K562 (cell line): ENCODE data around the gene NPB. TPM values are rescaled to one million over a fixed set of nuclear protein-coding genes. Genes with fewer than 3 reads are reported as not detected.
A peak's percentile ranks its signal among the peaks of the same experiment; 100 is the strongest.

ENCODE experiments used
- ATAC-seq: fragments of 200-7000 bp; cut with Tn5 transposase; 3 replicates; pipeline ENCODE4 v1.9.1; 2020; ENCODE audit warnings: moderate library complexity
- BruUV-seq: library from RNA; stranded (reverse); fragments of 400-500 nt; replicated peaks from 2 replicates; lab custom pipeline; 2021; lab: Mats Ljungman, UMichigan
- CTCF ChIA-PET: fragments of 300-600 bp; formaldehyde crosslinking; extraction: SDS; loops from one replicate; lab custom pipeline; 2021; ENCODE audit warnings: low intra/inter-chr PET ratio; lab: Yijun Ruan, JAX
- POLR2A ChIA-PET: fragments of 300-600, 350-650 bp; sonication (Branson Sonifier 250); formaldehyde crosslinking; extraction: SDS; loops from one replicate; lab custom pipeline; 2021; ENCODE audit warnings: antibody characterized with exemption, inconsistent platforms; lab: Yijun Ruan, JAX
- DNase-seq, 4 experiments: peaks; one replicate each; pipeline versions ENCODE4 v3.0.0 to v3.0.0-alpha.2; 2011 to 2018; ENCODE audit warnings: low spot score in 3 of 4, mixed read lengths in 3 of 4; ENCODE audit errors: extremely low read depth in 1 of 4
- FAIRE-seq: peaks from 2 replicates; lab custom pipeline; 2011; peaks lifted over from hg19 to GRCh38; lab: Jason Lieb, UNC
- H2AFZ ChIP-seq: 2 replicates; pipeline ENCODE4 v1.6.0; 2011; ENCODE audit warnings: low read depth, low read length, control low read depth, inconsistent platforms
- H3K27ac ChIP-seq: fragments of 200-600 bp; 3 replicates; pipeline ENCODE4 v1.8.0; 2011; ENCODE audit warnings: low read depth, mild to moderate bottlenecking, control low read depth, inconsistent platforms, low read length, moderate library complexity, mixed read lengths; ENCODE audit errors: extremely low read depth
- H3K27me3 ChIP-seq, 2 experiments: fragments of 300-600 bp in 1 of 2; 2 replicates in 1 of 2; 3 replicates in 1 of 2; pipeline versions ENCODE4 v1.6.0 to v1.8.0; 2011; ENCODE audit warnings: inconsistent platforms in 2 of 2, low read length in 2 of 2, mild to moderate bottlenecking in 1 of 2, mixed read lengths in 1 of 2, moderate library complexity in 1 of 2; ENCODE audit not compliant: control insufficient read depth in 2 of 2, insufficient read depth in 2 of 2
- H3K36me3 ChIP-seq: fragments of 300-600 bp; 3 replicates; pipeline ENCODE4 v1.8.0; 2011; ENCODE audit warnings: mild to moderate bottlenecking, low read length, inconsistent platforms; ENCODE audit not compliant: control insufficient read depth, insufficient read depth
- H3K4me1 ChIP-seq, 2 experiments: fragments of 200-600 bp in 1 of 2; replicated peaks in 1 of 2; 2 replicates in 1 of 2; 3 replicates in 1 of 2; pipeline versions ENCODE4 v1.5.1 to v1.8.0; 2011; ENCODE audit warnings: inconsistent platforms in 2 of 2, low read length in 2 of 2, mild to moderate bottlenecking in 1 of 2, mixed read lengths in 1 of 2, moderate library complexity in 1 of 2; ENCODE audit not compliant: control insufficient read depth in 2 of 2, insufficient read depth in 2 of 2
- H3K4me2 ChIP-seq: 2 replicates; pipeline ENCODE4 v1.6.1; 2011; ENCODE audit warnings: low read length, control low read depth, inconsistent platforms, mixed read lengths; ENCODE audit not compliant: insufficient read depth
- H3K4me3 ChIP-seq: fragments of 200-600 bp; sonication (generic), shearing (Covaris generic); 2 replicates; pipeline ENCODE4 v1.5.1; 2016; ENCODE audit warnings: control low read depth, inconsistent platforms
- H3K79me2 ChIP-seq: fragments of 200-600 bp; 3 replicates; pipeline ENCODE4 v1.8.0; 2011; ENCODE audit warnings: low read length, inconsistent platforms; ENCODE audit not compliant: control insufficient read depth, insufficient read depth
- H3K9ac ChIP-seq, 2 experiments: 2 replicates each; pipeline versions ENCODE4 v1.6.0 to v1.6.1; 2011; ENCODE audit warnings: low read depth in 2 of 2, low read length in 2 of 2, control low read depth in 1 of 2, inconsistent platforms in 1 of 2, mild to moderate bottlenecking in 1 of 2, mixed read lengths in 1 of 2; ENCODE audit not compliant: insufficient read depth in 1 of 2
- H3K9me1 ChIP-seq: one replicate; pipeline ENCODE4 v1.6.0; 2011; ENCODE audit warnings: inconsistent platforms, mild to moderate bottlenecking, low read length, moderate library complexity; ENCODE audit not compliant: control insufficient read depth, insufficient read depth
- H3K9me3 ChIP-seq: replicated peaks from 2 replicates; pipeline ENCODE4 v1.5.1; 2011; ENCODE audit warnings: low read depth, low read length, inconsistent platforms; ENCODE audit not compliant: control insufficient read depth, insufficient read depth
- H4K20me1 ChIP-seq: replicated peaks from 2 replicates; pipeline ENCODE4 v1.6.1; 2011; ENCODE audit warnings: low read length, inconsistent platforms, mixed read lengths; ENCODE audit not compliant: control insufficient read depth, insufficient read depth
- AFF1 ChIP-seq, 2 experiments: fragments of 450-650 bp; IDR thresholded peaks; 2 replicates each; pipeline ENCODE4 v1.6.1; 2018; ENCODE audit warnings: mild to moderate bottlenecking in 2 of 2, low read depth in 1 of 2; ENCODE audit not compliant: partially characterized antibody in 2 of 2
- ARID1B ChIP-seq: fragments of 450-650 bp; IDR thresholded peaks from 2 replicates; pipeline ENCODE4 v1.6.1; 2016; ENCODE audit warnings: antibody characterized with exemption, mild to moderate bottlenecking, inconsistent platforms
- CBFA2T3 ChIP-seq: fragments of 450-650 bp; IDR thresholded peaks from 2 replicates; pipeline ENCODE4 v1.6.1; 2017
- CXXC5 ChIP-seq: fragments of 250-450 bp; sonication (Bioruptor Pico); IDR thresholded peaks from 2 replicates; pipeline ENCODE4 v1.8.0; 2022; ENCODE audit warnings: inconsistent platforms, mild to moderate bottlenecking, moderate library complexity
- POLR2B ChIP-seq: fragments of 450-650 bp; IDR thresholded peaks from 2 replicates; pipeline ENCODE4 v1.6.1; 2018; ENCODE audit warnings: low read depth; ENCODE audit not compliant: partially characterized antibody
- RBFOX2 ChIP-seq: fragments of 200-400 bp; formaldehyde crosslinking; IDR thresholded peaks from 2 replicates; pipeline ENCODE4 v1.6.1; 2017; ENCODE audit warnings: low read depth, mild to moderate bottlenecking, low read length, moderate library complexity
- TCF3 ChIP-seq: sonication (generic); formaldehyde crosslinking; IDR thresholded peaks from 2 replicates; pipeline ENCODE4 v1.4.0; 2020; ENCODE audit warnings: mild to moderate bottlenecking, missing genetic modification reagents
- TEAD4 ChIP-seq, 2 experiments: sonication (generic) in 1 of 2; formaldehyde crosslinking in 1 of 2; IDR thresholded peaks; 2 replicates each; pipeline versions ENCODE4 v1.6.1 to v1.8.0; 2012 to 2022; ENCODE audit warnings: borderline replicate concordance in 1 of 2, inconsistent platforms in 1 of 2, low read length in 1 of 2, mild to moderate bottlenecking in 1 of 2, missing genetic modification reagents in 1 of 2
- ZNF143 ChIP-seq: sonication (generic); formaldehyde crosslinking; IDR thresholded peaks from 2 replicates; pipeline ENCODE4 v1.9.0; 2022; ENCODE audit warnings: mild to moderate bottlenecking, missing genetic modification reagents
- ZNF224 ChIP-seq: sonication (generic); formaldehyde crosslinking; IDR thresholded peaks from 2 replicates; pipeline ENCODE4 v1.8.0; 2022; ENCODE audit warnings: mild to moderate bottlenecking, missing genetic modification reagents
- ZNF436 ChIP-seq: fragments of 250-450, 450-650 bp; sonication (Bioruptor Pico); formaldehyde crosslinking; IDR thresholded peaks from 2 replicates; pipeline ENCODE4 v1.7.0; 2020; ENCODE audit warnings: mild to moderate bottlenecking
- WGBS: fragments of 100-300 bp; shearing (Covaris generic); methylation state at CpG from one replicate; pipeline ENCODE4 v1.1.6; 2016; ENCODE audit warnings: low coverage, mixed read lengths; ENCODE audit not compliant: insufficient coverage; ENCODE audit errors: missing lambda C conversion rate; 5-methylcytosine and 5-hydroxymethylcytosine counted together
- in situ Hi-C: fragments of 300-500 bp; cut with MboI; formaldehyde crosslinking; loops from 4 replicates; pipeline ENCODE4 v1.15.0; 2018; ENCODE audit warnings: inconsistent platforms, mixed read lengths
- intact Hi-C: fragments of 100-400 bp; cut with micrococcal nuclease; formaldehyde crosslinking; loops from 2 replicates; pipeline ENCODE4 v1.14.2; 2022
- polyA plus RNA-seq, 8 experiments: library from polyadenylated mRNA; depleted of rRNA in 4 of 8; stranded (reverse) in 5 of 8; unstranded in 3 of 8; fragments of >200 nt; fragmentation: Nextera tagmentation in 2 of 8; fragmentation: Illumina TruSeq in 1 of 8; extraction: Ambion mirVana in 2 of 8; extraction: Trizol in 1 of 8; gene quantifications; 2 replicates each; pipeline versions ENCODE4 v1.2.1 to v1.2.3, GENCODE V29; 2011 to 2014; ENCODE audit warnings: inconsistent platforms in 1 of 8, missing spikeins in 1 of 8
- total RNA-seq, 7 experiments: library from RNA; depleted of rRNA in 6 of 7; stranded (reverse); fragments of >200 nt in 6 of 7; fragmentation: Illumina TruSeq in 2 of 7; extraction: Trizol in 2 of 7; gene quantifications; 2 replicates each; pipeline versions ENCODE4 v1.2.1 to v1.2.3, GENCODE V29; 2011 to 2021; ENCODE audit warnings: low replicate concordance in 1 of 7
- TF ChIP-seq, protein P1 (sequence below): fragments of 450-650 bp; formaldehyde crosslinking; IDR thresholded peaks from 2 replicates; pipeline ENCODE4 v1.4.0; 2020; ENCODE audit warnings: mild to moderate bottlenecking, moderate library complexity
- TF ChIP-seq, protein P2 (sequence below): fragments of 250-450 bp; sonication (Bioruptor Pico); IDR thresholded peaks from 2 replicates; pipeline ENCODE4 v1.5.1; 2021; ENCODE audit warnings: mild to moderate bottlenecking

Gene NPB
- total and polyA plus RNA-seq, 9 of the 15 experiments (the other 6 are each of a cell fraction or from before 2014, with no cell fraction given) = 0.03 to 0.61 (median 0.14) TPM; not detected in 2

- no peak for ATAC-seq
- H3K4me2 ChIP-seq = peak overlapping the region; percentile 99
- peaks cover 29 to 47% of the 10 kb centered on the region in 2 experiments for H3K4me1 ChIP-seq
- peaks cover 16% of the 10 kb centered on the region for H3K9me1 ChIP-seq
- TSS peak; percentile 64 for BruUV-seq
- peak overlapping the region; percentile 99 for H3K9ac ChIP-seq
- peaks cover 91% of the 10 kb centered on the region for H3K79me2 ChIP-seq
- CTCF ChIA-PET = no interaction called here
- peaks cover 81% of the 10 kb centered on the region for H3K36me3 ChIP-seq
- H4K20me1 ChIP-seq = peaks cover 27% of the 10 kb centered on the region
- FAIRE-seq = peak; percentile 76
- DNase-seq = peak in 2 of 4 experiments; percentile 8 to 46
- H3K27me3 ChIP-seq = no peaks in the 10 kb centered on the region
- in situ Hi-C loops = no loop called here
- intact Hi-C loops = no loop called here
- peak overlapping the region; percentile 94 for H3K27ac ChIP-seq
- 38% methylated on average over 22 of the region's 23 CpGs for WGBS
- no peaks in the 10 kb centered on the region for H3K9me3 ChIP-seq
- H2AFZ ChIP-seq = no peak overlapping the region
- POLR2A ChIA-PET = interaction anchor here (0.5 to 2.5 kb wide), 20 partner anchors 8 to 370 kb away, joined by 3 to 21 read pairs (median 4); partner anchors contain the start of genes ARHGDIA, MCRIP1 and SLC25A10
- peak overlapping the region; percentile 94 for H3K4me3 ChIP-seq
- peak; percentile 55 for TF ChIP-seq CXXC5 (CRISPR knock-in tag)
- TF ChIP-seq, protein P1, sequence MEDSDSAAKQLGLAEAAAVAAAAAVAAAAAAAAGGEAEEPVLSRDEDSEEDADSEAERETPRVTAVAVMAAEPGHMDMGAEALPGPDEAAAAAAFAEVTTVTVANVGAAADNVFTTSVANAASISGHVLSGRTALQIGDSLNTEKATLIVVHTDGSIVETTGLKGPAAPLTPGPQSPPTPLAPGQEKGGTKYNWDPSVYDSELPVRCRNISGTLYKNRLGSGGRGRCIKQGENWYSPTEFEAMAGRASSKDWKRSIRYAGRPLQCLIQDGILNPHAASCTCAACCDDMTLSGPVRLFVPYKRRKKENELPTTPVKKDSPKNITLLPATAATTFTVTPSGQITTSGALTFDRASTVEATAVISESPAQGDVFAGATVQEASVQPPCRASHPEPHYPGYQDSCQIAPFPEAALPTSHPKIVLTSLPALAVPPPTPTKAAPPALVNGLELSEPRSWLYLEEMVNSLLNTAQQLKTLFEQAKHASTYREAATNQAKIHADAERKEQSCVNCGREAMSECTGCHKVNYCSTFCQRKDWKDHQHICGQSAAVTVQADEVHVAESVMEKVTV (CRISPR knock-in tag) = no peak
- no peak for TF ChIP-seq POLR2B
- TF ChIP-seq, protein P2, sequence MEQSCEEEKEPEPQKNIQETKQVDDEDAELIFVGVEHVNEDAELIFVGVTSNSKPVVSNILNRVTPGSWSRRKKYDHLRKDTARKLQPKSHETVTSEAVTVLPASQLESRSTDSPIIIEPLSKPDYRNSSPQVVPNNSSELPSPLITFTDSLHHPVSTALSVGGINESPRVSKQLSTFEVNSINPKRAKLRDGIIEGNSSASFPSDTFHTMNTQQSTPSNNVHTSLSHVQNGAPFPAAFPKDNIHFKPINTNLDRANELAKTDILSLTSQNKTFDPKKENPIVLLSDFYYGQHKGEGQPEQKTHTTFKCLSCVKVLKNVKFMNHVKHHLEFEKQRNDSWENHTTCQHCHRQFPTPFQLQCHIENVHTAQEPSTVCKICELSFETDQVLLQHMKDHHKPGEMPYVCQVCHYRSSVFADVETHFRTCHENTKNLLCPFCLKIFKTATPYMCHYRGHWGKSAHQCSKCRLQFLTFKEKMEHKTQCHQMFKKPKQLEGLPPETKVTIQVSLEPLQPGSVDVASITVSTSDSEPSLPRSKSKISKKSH (CRISPR knock-in tag) = no peak
- TF ChIP-seq ZNF224 (CRISPR knock-in tag) = 0 out of 2 replicates have a peak, but pooled peaks have one; percentile 48
- TF ChIP-seq TEAD4 (IDR thresholded peaks at IDR 0.05; ENCODE audit: low read length) = peak; percentile 57; the same call in 1 of the 2 replicates
- TF ChIP-seq TEAD4 (CRISPR knock-in tag; IDR thresholded peaks at IDR 0.05; ENCODE audit: borderline replicate concordance) = 0 out of 2 replicates have a peak, but pooled peaks have one; percentile 62
- no peak for TF ChIP-seq ZNF436 (CRISPR knock-in tag)
- TF ChIP-seq ZNF143 (CRISPR knock-in tag) = peak; percentile 8; the same call in 1 of the 2 replicates
- peak in 1 of 2 experiments; percentile 21 for TF ChIP-seq AFF1 (IDR thresholded peaks at IDR 0.05; ENCODE audit: low read depth in 1 of 2, partially characterized antibody in 2 of 2)
- TF ChIP-seq ARID1B = peak; percentile 60; the same call in 1 of the 2 replicates
- peak; percentile 55 for TF ChIP-seq TCF3
- peak; percentile 72 for TF ChIP-seq RBFOX2
- peak; percentile 46 for TF ChIP-seq CBFA2T3
Observed at GRCh38 chr17:81858967-81859905, 42.8 kb upstream of the NPB start.
